Measurements from ENCODE around the gene KCTD11.

GRCh38 chr17:7306911-7307685, 44.9 kb upstream of the KCTD11 start, which contains the start of gene EIF5A:
- TF ChIP-seq, protein P1, sequence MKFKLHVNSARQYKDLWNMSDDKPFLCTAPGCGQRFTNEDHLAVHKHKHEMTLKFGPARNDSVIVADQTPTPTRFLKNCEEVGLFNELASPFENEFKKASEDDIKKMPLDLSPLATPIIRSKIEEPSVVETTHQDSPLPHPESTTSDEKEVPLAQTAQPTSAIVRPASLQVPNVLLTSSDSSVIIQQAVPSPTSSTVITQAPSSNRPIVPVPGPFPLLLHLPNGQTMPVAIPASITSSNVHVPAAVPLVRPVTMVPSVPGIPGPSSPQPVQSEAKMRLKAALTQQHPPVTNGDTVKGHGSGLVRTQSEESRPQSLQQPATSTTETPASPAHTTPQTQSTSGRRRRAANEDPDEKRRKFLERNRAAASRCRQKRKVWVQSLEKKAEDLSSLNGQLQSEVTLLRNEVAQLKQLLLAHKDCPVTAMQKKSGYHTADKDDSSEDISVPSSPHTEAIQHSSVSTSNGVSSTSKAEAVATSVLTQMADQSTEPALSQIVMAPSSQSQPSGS (CRISPR knock-in tag; IDR thresholded peaks at IDR 0.05), result no peak
- TF ChIP-seq MEIS1 (CRISPR knock-in tag; IDR thresholded peaks at IDR 0.05; ENCODE audit: borderline replicate concordance) (no peak; the same call in 1 of the 2 replicates), ZBTB37 (CRISPR knock-in tag; IDR thresholded peaks at IDR 0.05) (no peak), NR2C2 (CRISPR knock-in tag; IDR thresholded peaks at IDR 0.05; ENCODE audit: borderline replicate concordance) (peak; percentile 77), CTCF (CRISPR knock-in tag; IDR thresholded peaks at IDR 0.05) (peak; percentile 15; the same call in 1 of the 2 replicates), NFATC3 (CRISPR knock-in tag; IDR thresholded peaks at IDR 0.05) (no peak), ATF1 (CRISPR knock-in tag; IDR thresholded peaks at IDR 0.05) (peak; percentile 49; the same call in 1 of the 2 replicates), ZNF317 (CRISPR knock-in tag; IDR thresholded peaks at IDR 0.05) (no peak), POLR2A (IDR thresholded peaks at IDR 0.05; ENCODE audit: insufficient read depth in 1 of 2, low read depth in 2 of 2, low read length in 2 of 2) (peak; percentile 82 to 86), ZBTB8A (CRISPR knock-in tag; IDR thresholded peaks at IDR 0.05; ENCODE audit: borderline replicate concordance, low read depth) (no peak)
- TF ChIP-seq, protein P2, sequence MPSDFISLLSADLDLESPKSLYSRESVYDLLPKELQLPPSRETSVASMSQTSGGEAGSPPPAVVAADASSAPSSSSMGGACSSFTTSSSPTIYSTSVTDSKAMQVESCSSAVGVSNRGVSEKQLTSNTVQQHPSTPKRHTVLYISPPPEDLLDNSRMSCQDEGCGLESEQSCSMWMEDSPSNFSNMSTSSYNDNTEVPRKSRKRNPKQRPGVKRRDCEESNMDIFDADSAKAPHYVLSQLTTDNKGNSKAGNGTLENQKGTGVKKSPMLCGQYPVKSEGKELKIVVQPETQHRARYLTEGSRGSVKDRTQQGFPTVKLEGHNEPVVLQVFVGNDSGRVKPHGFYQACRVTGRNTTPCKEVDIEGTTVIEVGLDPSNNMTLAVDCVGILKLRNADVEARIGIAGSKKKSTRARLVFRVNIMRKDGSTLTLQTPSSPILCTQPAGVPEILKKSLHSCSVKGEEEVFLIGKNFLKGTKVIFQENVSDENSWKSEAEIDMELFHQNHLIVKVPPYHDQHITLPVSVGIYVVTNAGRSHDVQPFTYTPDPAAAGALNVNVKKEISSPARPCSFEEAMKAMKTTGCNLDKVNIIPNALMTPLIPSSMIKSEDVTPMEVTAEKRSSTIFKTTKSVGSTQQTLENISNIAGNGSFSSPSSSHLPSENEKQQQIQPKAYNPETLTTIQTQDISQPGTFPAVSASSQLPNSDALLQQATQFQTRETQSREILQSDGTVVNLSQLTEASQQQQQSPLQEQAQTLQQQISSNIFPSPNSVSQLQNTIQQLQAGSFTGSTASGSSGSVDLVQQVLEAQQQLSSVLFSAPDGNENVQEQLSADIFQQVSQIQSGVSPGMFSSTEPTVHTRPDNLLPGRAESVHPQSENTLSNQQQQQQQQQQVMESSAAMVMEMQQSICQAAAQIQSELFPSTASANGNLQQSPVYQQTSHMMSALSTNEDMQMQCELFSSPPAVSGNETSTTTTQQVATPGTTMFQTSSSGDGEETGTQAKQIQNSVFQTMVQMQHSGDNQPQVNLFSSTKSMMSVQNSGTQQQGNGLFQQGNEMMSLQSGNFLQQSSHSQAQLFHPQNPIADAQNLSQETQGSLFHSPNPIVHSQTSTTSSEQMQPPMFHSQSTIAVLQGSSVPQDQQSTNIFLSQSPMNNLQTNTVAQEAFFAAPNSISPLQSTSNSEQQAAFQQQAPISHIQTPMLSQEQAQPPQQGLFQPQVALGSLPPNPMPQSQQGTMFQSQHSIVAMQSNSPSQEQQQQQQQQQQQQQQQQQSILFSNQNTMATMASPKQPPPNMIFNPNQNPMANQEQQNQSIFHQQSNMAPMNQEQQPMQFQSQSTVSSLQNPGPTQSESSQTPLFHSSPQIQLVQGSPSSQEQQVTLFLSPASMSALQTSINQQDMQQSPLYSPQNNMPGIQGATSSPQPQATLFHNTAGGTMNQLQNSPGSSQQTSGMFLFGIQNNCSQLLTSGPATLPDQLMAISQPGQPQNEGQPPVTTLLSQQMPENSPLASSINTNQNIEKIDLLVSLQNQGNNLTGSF (CRISPR knock-in tag; IDR thresholded peaks at IDR 0.05), result no peak
- TF ChIP-seq, protein P3, sequence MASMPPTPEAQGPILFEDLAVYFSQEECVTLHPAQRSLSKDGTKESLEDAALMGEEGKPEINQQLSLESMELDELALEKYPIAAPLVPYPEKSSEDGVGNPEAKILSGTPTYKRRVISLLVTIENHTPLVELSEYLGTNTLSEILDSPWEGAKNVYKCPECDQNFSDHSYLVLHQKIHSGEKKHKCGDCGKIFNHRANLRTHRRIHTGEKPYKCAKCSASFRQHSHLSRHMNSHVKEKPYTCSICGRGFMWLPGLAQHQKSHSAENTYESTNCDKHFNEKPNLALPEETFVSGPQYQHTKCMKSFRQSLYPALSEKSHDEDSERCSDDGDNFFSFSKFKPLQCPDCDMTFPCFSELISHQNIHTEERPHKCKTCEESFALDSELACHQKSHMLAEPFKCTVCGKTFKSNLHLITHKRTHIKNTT (CRISPR knock-in tag; IDR thresholded peaks at IDR 0.05), result no peak
